Retina (tissue), 1 donor: ENCODE data around the gene ULBP1.
"Not testable (repeated sequence)": the region's sequence is repeated elsewhere in the genome, so short reads cannot be mapped to it uniquely, and the experiment has no call there.

Experiments
- DNase-seq: peaks from one replicate; pipeline ENCODE4 v3.0.0-alpha.2; 2016

The ULBP1 gene

GRCh38 chr6:149979293-149979692, 15.6 kb downstream of the ULBP1 start:
- no peak for DNase-seq

- DNase-seq = no peak
Observed at GRCh38 chr6:149983145-149983544, 19.4 kb downstream of the ULBP1 start.

GRCh38 chr6:149984773-149985172, 21.0 kb downstream of the ULBP1 start:
- DNase-seq = no peak

- DNase-seq = no peak
Observed at GRCh38 chr6:149985481-149985937, 21.8 kb downstream of the ULBP1 start.

GRCh38 chr6:149987602-149988107, 23.9 kb downstream of the ULBP1 start:
- no peak for DNase-seq

GRCh38 chr6:149988550-149989346, 25.0 kb downstream of the ULBP1 start:
- DNase-seq = no peak

- DNase-seq = peak; percentile 65
Observed at GRCh38 chr6:149990212-149990660, 26.5 kb downstream of the ULBP1 start.

- DNase-seq = peak; percentile 80
Observed at GRCh38 chr6:149990661-149991471, 27.1 kb downstream of the ULBP1 start.

GRCh38 chr6:149991472-149991795, 27.7 kb downstream of the ULBP1 start:
- not testable (repeated sequence) for DNase-seq

- DNase-seq = peak; percentile 32
Observed at GRCh38 chr6:149991838-149992237, 28.1 kb downstream of the ULBP1 start.

GRCh38 chr6:149995235-149995750, 31.6 kb downstream of the ULBP1 start:
- no peak for DNase-seq

- DNase-seq = no peak
Observed at GRCh38 chr6:149995971-149996370, 32.2 kb downstream of the ULBP1 start.

GRCh38 chr6:149999636-150000035, 35.9 kb downstream of the ULBP1 start:
- no peak for DNase-seq

- DNase-seq = no peak
Observed at GRCh38 chr6:150001295-150002008, 37.7 kb downstream of the ULBP1 start.

GRCh38 chr6:150002710-150003109, 39.0 kb downstream of the ULBP1 start:
- no peak for DNase-seq

GRCh38 chr6:150003599-150003998, 39.9 kb downstream of the ULBP1 start:
- DNase-seq = not testable (repeated sequence)

- DNase-seq = no peak
Observed at GRCh38 chr6:150004101-150004782, 40.5 kb downstream of the ULBP1 start.

- peak; percentile 93 for DNase-seq
Observed at GRCh38 chr6:150004783-150005717, 41.3 kb downstream of the ULBP1 start.

GRCh38 chr6:150005761-150006651, 42.3 kb downstream of the ULBP1 start:
- DNase-seq = no peak

- DNase-seq = peak; percentile 35
Observed at GRCh38 chr6:150006961-150007464, 43.3 kb downstream of the ULBP1 start.
